PFSK-1 (cell line): Measurements from ENCODE around the gene KCNQ2.

Source experiments
- FOXP2 ChIP-seq: optimal IDR thresholded peaks from 2 replicates; pipeline ENCODE3; 2011; ENCODE audit warnings: borderline replicate concordance, control low read depth, inconsistent platforms; ENCODE audit not compliant: insufficient read depth; ENCODE audit errors: extremely low read length, extremely low read depth
- POLR2AphosphoS5 ChIP-seq: IDR thresholded peaks from 2 replicates; pipeline ENCODE4 v1.6.1; 2012; ENCODE audit warnings: low read depth, mild to moderate bottlenecking, control low read depth, low read length, moderate library complexity
- SIN3A ChIP-seq: IDR thresholded peaks from 2 replicates; pipeline ENCODE4 v1.6.1; 2012; ENCODE audit warnings: mild to moderate bottlenecking, low read length, moderate library complexity, borderline replicate concordance; ENCODE audit not compliant: insufficient read depth
- TAF1 ChIP-seq: IDR thresholded peaks from 2 replicates; pipeline ENCODE4 v1.6.1; 2012; ENCODE audit warnings: low read length, control low read depth, borderline replicate concordance; ENCODE audit not compliant: insufficient read depth
- TF ChIP-seq, protein P1 (sequence below), 2 experiments: IDR thresholded peaks; 2 replicates each; pipeline versions ENCODE4 v1.6.1 to v1.8.0; 2011 to 2012; ENCODE audit warnings: low read depth in 2 of 2, low read length in 2 of 2, control low read depth in 1 of 2, inconsistent platforms in 1 of 2, mild to moderate bottlenecking in 1 of 2, moderate library complexity in 1 of 2; ENCODE audit not compliant: insufficient read depth in 1 of 2

DNA sequence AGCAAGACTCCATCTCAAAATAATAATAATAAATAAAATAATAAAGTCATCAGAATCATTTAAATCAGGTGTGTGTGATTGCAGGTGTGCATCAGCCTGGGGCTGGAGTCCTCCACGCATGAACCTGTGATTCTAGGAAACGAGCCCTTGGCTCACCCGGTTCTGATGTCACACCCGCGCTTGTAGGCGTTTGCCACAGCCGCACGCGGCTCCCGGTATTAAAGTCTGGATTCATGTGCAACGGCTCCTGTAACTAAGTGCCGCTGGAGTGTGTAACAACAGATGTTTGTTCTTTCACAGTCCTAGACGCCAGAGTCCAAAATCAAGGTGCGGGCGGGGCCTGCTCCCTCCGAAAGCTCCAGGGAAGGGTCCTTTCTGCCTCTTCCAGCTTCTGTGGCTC is 45.2 kb downstream of the KCNQ2 start:
- TF ChIP-seq SIN3A (no peak), POLR2AphosphoS5 (no peak), TAF1 (no peak), FOXP2 (no peak)
- TF ChIP-seq, protein P1, sequence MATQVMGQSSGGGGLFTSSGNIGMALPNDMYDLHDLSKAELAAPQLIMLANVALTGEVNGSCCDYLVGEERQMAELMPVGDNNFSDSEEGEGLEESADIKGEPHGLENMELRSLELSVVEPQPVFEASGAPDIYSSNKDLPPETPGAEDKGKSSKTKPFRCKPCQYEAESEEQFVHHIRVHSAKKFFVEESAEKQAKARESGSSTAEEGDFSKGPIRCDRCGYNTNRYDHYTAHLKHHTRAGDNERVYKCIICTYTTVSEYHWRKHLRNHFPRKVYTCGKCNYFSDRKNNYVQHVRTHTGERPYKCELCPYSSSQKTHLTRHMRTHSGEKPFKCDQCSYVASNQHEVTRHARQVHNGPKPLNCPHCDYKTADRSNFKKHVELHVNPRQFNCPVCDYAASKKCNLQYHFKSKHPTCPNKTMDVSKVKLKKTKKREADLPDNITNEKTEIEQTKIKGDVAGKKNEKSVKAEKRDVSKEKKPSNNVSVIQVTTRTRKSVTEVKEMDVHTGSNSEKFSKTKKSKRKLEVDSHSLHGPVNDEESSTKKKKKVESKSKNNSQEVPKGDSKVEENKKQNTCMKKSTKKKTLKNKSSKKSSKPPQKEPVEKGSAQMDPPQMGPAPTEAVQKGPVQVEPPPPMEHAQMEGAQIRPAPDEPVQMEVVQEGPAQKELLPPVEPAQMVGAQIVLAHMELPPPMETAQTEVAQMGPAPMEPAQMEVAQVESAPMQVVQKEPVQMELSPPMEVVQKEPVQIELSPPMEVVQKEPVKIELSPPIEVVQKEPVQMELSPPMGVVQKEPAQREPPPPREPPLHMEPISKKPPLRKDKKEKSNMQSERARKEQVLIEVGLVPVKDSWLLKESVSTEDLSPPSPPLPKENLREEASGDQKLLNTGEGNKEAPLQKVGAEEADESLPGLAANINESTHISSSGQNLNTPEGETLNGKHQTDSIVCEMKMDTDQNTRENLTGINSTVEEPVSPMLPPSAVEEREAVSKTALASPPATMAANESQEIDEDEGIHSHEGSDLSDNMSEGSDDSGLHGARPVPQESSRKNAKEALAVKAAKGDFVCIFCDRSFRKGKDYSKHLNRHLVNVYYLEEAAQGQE (IDR thresholded peaks at IDR 0.05; ENCODE audit: insufficient read depth in 1 of 2, low read depth in 2 of 2, low read length in 2 of 2), result no peak
